Endothelial cell of umbilical vein (primary cell): ENCODE data around the gene SPACA7. TPM values are rescaled to one million over a fixed set of nuclear protein-coding genes. Genes with fewer than 3 reads are reported as not detected.

Source experiments
- BruUV-seq: library from RNA; stranded (reverse); fragments of 400-500 nt; replicated peaks from 2 replicates; lab custom pipeline; 2021; lab: Mats Ljungman, UMichigan
- CTCF ChIA-PET: fragments of 300-600, 350-600 bp; sonication (Branson Sonifier 250); formaldehyde crosslinking; loops from one replicate; lab custom pipeline; 2021; ENCODE audit warnings: antibody characterized with exemption, inconsistent platforms; lab: Charles Lee
- POLR2A ChIA-PET: fragments of 300-600, 350-600 bp; sonication (Branson Sonifier 250); formaldehyde crosslinking; loops from one replicate; lab custom pipeline; 2021; ENCODE audit warnings: antibody characterized with exemption, inconsistent platforms; lab: Charles Lee
- DNase-seq: peaks from one replicate; pipeline ENCODE4 v3.0.0-alpha.2; 2011; ENCODE audit warnings: low read depth, low spot score
- FAIRE-seq: peaks from 2 replicates; lab custom pipeline; 2011; peaks lifted over from hg19 to GRCh38; lab: Jason Lieb, UNC
- H2AFZ ChIP-seq: 2 replicates; pipeline ENCODE4 v1.6.0; 2012; ENCODE audit warnings: low read depth, low read length, control low read depth, inconsistent platforms
- H3K27ac ChIP-seq: 2 replicates; pipeline ENCODE4 v1.5.1; 2011; ENCODE audit warnings: low read depth, mild to moderate bottlenecking, control low read depth, low read length, moderate library complexity; ENCODE audit not compliant: insufficient read depth
- H3K27me3 ChIP-seq, 2 experiments: 2 replicates each; pipeline versions ENCODE4 v1.6.0 to v1.6.1; 2011; ENCODE audit warnings: low read length in 2 of 2, mixed read lengths in 1 of 2; ENCODE audit not compliant: control insufficient read depth in 2 of 2, insufficient read depth in 2 of 2
- H3K36me3 ChIP-seq, 2 experiments: 2 replicates in 1 of 2; 3 replicates in 1 of 2; pipeline ENCODE4 v1.5.1; 2011; ENCODE audit warnings: low read length in 2 of 2, mild to moderate bottlenecking in 1 of 2, moderate library complexity in 1 of 2; ENCODE audit not compliant: control insufficient read depth in 2 of 2, insufficient read depth in 2 of 2; ENCODE audit errors: extremely low read depth in 1 of 2
- H3K4me1 ChIP-seq: 3 replicates; pipeline ENCODE4 v1.5.1; 2011; ENCODE audit warnings: mild to moderate bottlenecking, low read length; ENCODE audit not compliant: control insufficient read depth, insufficient read depth; ENCODE audit errors: extremely low read depth
- H3K4me2 ChIP-seq: 2 replicates; pipeline ENCODE4 v1.6.1; 2011; ENCODE audit warnings: low read length, control low read depth, mixed read lengths; ENCODE audit not compliant: insufficient read depth
- H3K4me3 ChIP-seq, 3 experiments: fragments of 200-600 bp in 1 of 3; sonication (generic), shearing (Covaris generic) in 1 of 3; replicated peaks in 1 of 3; 2 replicates each; pipeline ENCODE4 v1.5.1; 2011 to 2016; ENCODE audit warnings: control low read depth in 3 of 3, low read length in 3 of 3, mild to moderate bottlenecking in 2 of 3, inconsistent platforms in 1 of 3, low read depth in 1 of 3, moderate library complexity in 1 of 3; ENCODE audit not compliant: insufficient read depth in 1 of 3
- H3K79me2 ChIP-seq: 2 replicates; pipeline ENCODE4 v1.6.0; 2012; ENCODE audit warnings: low read length, inconsistent platforms; ENCODE audit not compliant: control insufficient read depth, insufficient read depth
- H3K9ac ChIP-seq: replicated peaks from 2 replicates; pipeline ENCODE3; 2011; ENCODE audit warnings: low read length, control low read depth; ENCODE audit not compliant: insufficient read depth; ENCODE audit errors: extremely low read depth
- H3K9me1 ChIP-seq: replicated peaks from 3 replicates; pipeline ENCODE4 v1.6.0; 2011; ENCODE audit warnings: mild to moderate bottlenecking, low read length; ENCODE audit not compliant: control insufficient read depth, insufficient read depth; ENCODE audit errors: extremely low read depth
- H3K9me3 ChIP-seq: replicated peaks from 2 replicates; pipeline ENCODE4 v1.5.1; 2012; ENCODE audit warnings: low read length, inconsistent platforms; ENCODE audit not compliant: control insufficient read depth, insufficient read depth
- H4K20me1 ChIP-seq: replicated peaks from 2 replicates; pipeline ENCODE3; 2011; ENCODE audit warnings: mild to moderate bottlenecking, low read length; ENCODE audit not compliant: control insufficient read depth, insufficient read depth; ENCODE audit errors: extremely low read depth
- EZH2 ChIP-seq: IDR thresholded peaks from 2 replicates; pipeline ENCODE4 v1.6.1; 2012; ENCODE audit warnings: borderline replicate concordance, low read depth, mild to moderate bottlenecking, moderate library complexity, low read length, inconsistent platforms; ENCODE audit not compliant: severe bottlenecking
- FOS ChIP-seq: IDR thresholded peaks from 2 replicates; pipeline ENCODE4 v1.6.1; 2011; ENCODE audit warnings: mild to moderate bottlenecking, low read length, moderate library complexity, borderline replicate concordance; ENCODE audit not compliant: insufficient read depth
- GATA2 ChIP-seq: IDR thresholded peaks from 2 replicates; pipeline ENCODE4 v1.7.0; 2011; ENCODE audit warnings: low read depth, mild to moderate bottlenecking, moderate library complexity, mixed read lengths, low read length; ENCODE audit not compliant: insufficient read length, insufficient read depth
- JUN ChIP-seq: IDR thresholded peaks from 2 replicates; pipeline ENCODE4 v1.6.1; 2011; ENCODE audit warnings: borderline replicate concordance, low read depth; ENCODE audit not compliant: insufficient read length, insufficient read depth
- MYC ChIP-seq: IDR thresholded peaks from one replicate; pipeline ENCODE4 v1.6.1; 2011; ENCODE audit warnings: mild to moderate bottlenecking, low read depth, low read length
- POLR2A ChIP-seq: IDR thresholded peaks from 2 replicates; pipeline ENCODE4 v1.6.1; 2012; ENCODE audit warnings: low read depth, mild to moderate bottlenecking, control low read depth, low read length
- POLR2AphosphoS5 ChIP-seq: IDR thresholded peaks from 2 replicates; pipeline ENCODE4 v1.6.1; 2012; ENCODE audit warnings: low read depth, mild to moderate bottlenecking, control low read depth, low read length, moderate library complexity; ENCODE audit not compliant: insufficient read depth
- dilution Hi-C: fragments of 300-500 bp; cut with MboI; formaldehyde crosslinking; loops from one replicate; pipeline ENCODE4 v1.15.0; 2019; ENCODE audit warnings: low sequenced_read_pairs; ENCODE audit not compliant: extremely low pct_ligation_motif_present
- intact Hi-C: fragments of 100-400 bp; cut with micrococcal nuclease; formaldehyde crosslinking; loops from one replicate; pipeline ENCODE4 v1.10.0; 2022
- polyA plus RNA-seq, 4 experiments: library from polyadenylated mRNA; depleted of rRNA in 3 of 4; stranded (reverse) in 3 of 4; unstranded in 1 of 4; fragments of >200 nt; gene quantifications; 2 replicates each; pipeline versions ENCODE4 v1.2.1 to v1.2.3, GENCODE V29; 2011 to 2012; ENCODE audit warnings: missing spikeins in 1 of 4
- total RNA-seq: library from RNA; stranded (reverse); gene quantifications from 2 replicates; pipeline ENCODE4 v1.2.3, GENCODE V29; 2021
- TF ChIP-seq, protein P1 (sequence below): IDR thresholded peaks from 2 replicates; pipeline ENCODE4 v1.6.1; 2011; ENCODE audit not compliant: insufficient read depth, insufficient read length
- TF ChIP-seq, protein P2 (sequence below), 2 donors: IDR thresholded peaks; 1 replicate in 1 of 2; 2 replicates in 1 of 2; pipeline ENCODE4 v1.5.1; 2011; ENCODE audit warnings: low read length in 2 of 2, mild to moderate bottlenecking in 2 of 2, moderate library complexity in 2 of 2, control low read depth in 1 of 2, inconsistent platforms in 1 of 2, low read depth in 1 of 2; ENCODE audit not compliant: insufficient read depth in 1 of 2; ENCODE audit errors: extremely low read depth in 1 of 2

SPACA7 gene
- total and polyA plus RNA-seq, 2 donors (not counting 3 experiments of a cell fraction or from before 2014, with no cell fraction given), result not detected

DNA sequence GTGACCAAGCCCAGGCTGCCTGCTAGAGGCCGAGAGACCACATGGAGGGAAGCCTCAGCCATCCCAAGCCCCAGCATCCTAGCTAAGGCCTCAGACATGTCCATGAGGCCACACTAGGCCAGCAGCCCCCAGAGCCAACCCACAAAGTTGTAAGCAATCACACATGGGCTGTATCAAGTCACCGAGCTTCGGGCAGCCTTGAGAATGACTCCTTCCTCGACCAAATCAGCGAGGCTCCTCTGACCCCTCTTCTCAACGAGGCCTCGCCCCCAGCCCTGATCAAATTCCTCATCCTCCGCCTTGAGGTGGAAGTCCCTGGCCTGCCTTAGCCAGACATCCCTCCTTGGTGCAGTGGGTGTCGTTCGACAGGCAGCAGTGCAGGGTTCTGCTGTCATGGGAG is 1.9 kb upstream of the SPACA7 start:
- BruUV-seq, result no TSS peak
- DNase-seq (no peak), FAIRE-seq (no peak)
- H3K9ac ChIP-seq, result no peak overlapping the region
- no peak overlapping the region for H3K4me2 ChIP-seq
- H4K20me1 ChIP-seq, result no peaks in the 10 kb centered on the region
- CTCF ChIA-PET, result no interaction called here
- no peaks in the 10 kb centered on the region for H3K79me2 ChIP-seq
- H3K4me1 ChIP-seq, result no peaks in the 10 kb centered on the region
- dilution Hi-C loops, result no loop called here
- H3K27ac ChIP-seq, result no peak overlapping the region
- no peaks in the 10 kb centered on the region for H3K27me3 ChIP-seq
- TF ChIP-seq FOS (no peak), EZH2 (no peak), JUN (no peak), POLR2AphosphoS5 (no peak), MYC (no peak), POLR2A (no peak), GATA2 (no peak)
- TF ChIP-seq, protein P1, sequence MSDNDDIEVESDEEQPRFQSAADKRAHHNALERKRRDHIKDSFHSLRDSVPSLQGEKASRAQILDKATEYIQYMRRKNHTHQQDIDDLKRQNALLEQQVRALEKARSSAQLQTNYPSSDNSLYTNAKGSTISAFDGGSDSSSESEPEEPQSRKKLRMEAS, result no peak
- TF ChIP-seq, protein P2, sequence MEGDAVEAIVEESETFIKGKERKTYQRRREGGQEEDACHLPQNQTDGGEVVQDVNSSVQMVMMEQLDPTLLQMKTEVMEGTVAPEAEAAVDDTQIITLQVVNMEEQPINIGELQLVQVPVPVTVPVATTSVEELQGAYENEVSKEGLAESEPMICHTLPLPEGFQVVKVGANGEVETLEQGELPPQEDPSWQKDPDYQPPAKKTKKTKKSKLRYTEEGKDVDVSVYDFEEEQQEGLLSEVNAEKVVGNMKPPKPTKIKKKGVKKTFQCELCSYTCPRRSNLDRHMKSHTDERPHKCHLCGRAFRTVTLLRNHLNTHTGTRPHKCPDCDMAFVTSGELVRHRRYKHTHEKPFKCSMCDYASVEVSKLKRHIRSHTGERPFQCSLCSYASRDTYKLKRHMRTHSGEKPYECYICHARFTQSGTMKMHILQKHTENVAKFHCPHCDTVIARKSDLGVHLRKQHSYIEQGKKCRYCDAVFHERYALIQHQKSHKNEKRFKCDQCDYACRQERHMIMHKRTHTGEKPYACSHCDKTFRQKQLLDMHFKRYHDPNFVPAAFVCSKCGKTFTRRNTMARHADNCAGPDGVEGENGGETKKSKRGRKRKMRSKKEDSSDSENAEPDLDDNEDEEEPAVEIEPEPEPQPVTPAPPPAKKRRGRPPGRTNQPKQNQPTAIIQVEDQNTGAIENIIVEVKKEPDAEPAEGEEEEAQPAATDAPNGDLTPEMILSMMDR (IDR thresholded peaks at IDR 0.05; ENCODE audit: extremely low read depth in 1 of 2, insufficient read depth in 1 of 2, low read depth in 1 of 2, low read length in 2 of 2), result no peak
- H3K9me3 ChIP-seq, result peaks cover 2% of the 10 kb centered on the region
- no peak overlapping the region for H3K4me3 ChIP-seq
- no peak overlapping the region for H2AFZ ChIP-seq
- intact Hi-C loops, result no loop called here
- POLR2A ChIA-PET, result no interaction called here
- H3K36me3 ChIP-seq, result no peaks in the 10 kb centered on the region
- H3K9me1 ChIP-seq, result no peaks in the 10 kb centered on the region
